Loucy (cell line): Measurements from ENCODE around the gene RPS6KA2.

Experiments
- H2AFZ ChIP-seq: fragments of 200-600 bp; sonication (generic); 2 replicates; pipeline ENCODE4 v1.6.0; 2016; ENCODE audit warnings: antibody characterized with exemption, mild to moderate bottlenecking, low read length, moderate library complexity
- H3F3A ChIP-seq: fragments of 200-600 bp; 2 replicates; pipeline ENCODE4 v1.6.0; 2016; ENCODE audit warnings: antibody characterized with exemption, low read depth, mild to moderate bottlenecking
- H3K27me3 ChIP-seq: fragments of 200-600 bp; sonication (generic); 2 replicates; pipeline ENCODE4 v1.6.1; 2014; ENCODE audit warnings: low read length, mild to moderate bottlenecking; ENCODE audit not compliant: insufficient read depth, poor library complexity, severe bottlenecking
- H3K36me3 ChIP-seq: fragments of 200-600 bp; sonication (generic); 2 replicates; pipeline ENCODE4 v1.6.1; 2016; ENCODE audit warnings: low read length; ENCODE audit not compliant: insufficient read depth
- H3K4me1 ChIP-seq: fragments of 200-600 bp; sonication (generic); 2 replicates; pipeline ENCODE4 v1.5.1; 2014; ENCODE audit warnings: low read length, mild to moderate bottlenecking; ENCODE audit not compliant: insufficient read depth, poor library complexity, severe bottlenecking
- H3K4me2 ChIP-seq: fragments of 200-600 bp; sonication (generic); 2 replicates; pipeline ENCODE4 v1.6.0; 2014; ENCODE audit warnings: antibody characterized with exemption, low read length, low read depth, mild to moderate bottlenecking; ENCODE audit not compliant: poor library complexity, severe bottlenecking
- H3K4me3 ChIP-seq: fragments of 200-600 bp; sonication (generic); 2 replicates; pipeline ENCODE4 v1.5.1; 2014; ENCODE audit warnings: low read length, mild to moderate bottlenecking, mixed read lengths; ENCODE audit not compliant: poor library complexity, severe bottlenecking
- H3K79me2 ChIP-seq: fragments of 200-600 bp; sonication (generic); 2 replicates; pipeline ENCODE4 v1.6.1; 2014; ENCODE audit warnings: low read length; ENCODE audit not compliant: insufficient read depth
- H3K9ac ChIP-seq: fragments of 200-600 bp; sonication (generic); 2 replicates; pipeline ENCODE4 v1.6.0; 2014; ENCODE audit warnings: mild to moderate bottlenecking, low read depth, low read length, moderate library complexity; ENCODE audit not compliant: poor library complexity, severe bottlenecking
- H3K9me2 ChIP-seq: fragments of 200-600 bp; sonication (generic); replicated peaks from 2 replicates; pipeline ENCODE4 v1.6.1; 2016; ENCODE audit warnings: low read depth, low read length, mixed read lengths
- H3K9me3 ChIP-seq: fragments of 200-600 bp; sonication (generic); 2 replicates; pipeline ENCODE4 v1.6.1; 2014; ENCODE audit warnings: mild to moderate bottlenecking, antibody characterized with exemption, low read length, low read depth; ENCODE audit not compliant: insufficient read depth
- H4K20me1 ChIP-seq: fragments of 200-600 bp; sonication (generic); 2 replicates; pipeline ENCODE4 v1.6.0; 2014; ENCODE audit warnings: antibody characterized with exemption, low read length, mild to moderate bottlenecking; ENCODE audit not compliant: insufficient read depth, poor library complexity, severe bottlenecking
- EZH2phosphoT487 ChIP-seq: fragments of 200-600 bp; IDR thresholded peaks from 2 replicates; pipeline ENCODE4 v1.6.1; 2018; ENCODE audit warnings: antibody characterized with exemption, mild to moderate bottlenecking, moderate library complexity, borderline replicate concordance
- TF ChIP-seq, protein P1 (sequence below): fragments of 200-600 bp; sonication (generic); conservative IDR thresholded peaks from 2 replicates; pipeline ENCODE4 v1.5.1; 2014; ENCODE audit warnings: mild to moderate bottlenecking, antibody characterized with exemption, low read length

RPS6KA2 gene

DNA sequence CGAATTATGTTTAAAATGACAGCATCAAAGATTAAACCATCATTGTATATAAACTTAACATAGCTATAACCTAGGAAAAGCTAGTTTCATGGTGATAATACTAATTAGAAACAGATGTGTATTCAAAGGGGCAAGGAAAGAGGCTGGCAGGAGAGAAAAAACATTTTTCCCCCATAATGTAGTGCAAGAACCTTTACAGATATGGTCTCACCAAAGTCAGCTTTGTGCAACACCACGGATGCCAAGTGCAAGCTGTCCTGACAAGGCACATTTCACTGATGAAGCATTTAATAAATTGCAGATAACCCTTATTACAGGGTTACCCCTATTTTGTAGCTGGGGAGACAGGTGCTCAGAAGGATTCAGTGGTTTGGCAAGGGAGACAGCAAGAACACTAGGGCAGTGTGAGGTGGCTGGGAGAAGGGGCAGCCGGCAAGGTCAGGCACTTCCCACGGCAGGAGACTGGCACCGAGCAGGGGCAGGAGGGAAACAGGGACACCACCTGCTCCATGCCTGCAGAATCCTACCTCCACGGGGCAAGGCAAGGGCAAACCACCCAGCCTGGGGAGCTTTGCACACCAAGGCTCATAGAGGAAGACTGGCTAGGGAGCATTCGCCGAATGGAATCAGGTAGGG lies 6.5 kb downstream of the RPS6KA2 start:
- no peak overlapping the region for H2AFZ ChIP-seq
- H3K4me1 ChIP-seq = peaks cover 3% of the 10 kb centered on the region

DNA sequence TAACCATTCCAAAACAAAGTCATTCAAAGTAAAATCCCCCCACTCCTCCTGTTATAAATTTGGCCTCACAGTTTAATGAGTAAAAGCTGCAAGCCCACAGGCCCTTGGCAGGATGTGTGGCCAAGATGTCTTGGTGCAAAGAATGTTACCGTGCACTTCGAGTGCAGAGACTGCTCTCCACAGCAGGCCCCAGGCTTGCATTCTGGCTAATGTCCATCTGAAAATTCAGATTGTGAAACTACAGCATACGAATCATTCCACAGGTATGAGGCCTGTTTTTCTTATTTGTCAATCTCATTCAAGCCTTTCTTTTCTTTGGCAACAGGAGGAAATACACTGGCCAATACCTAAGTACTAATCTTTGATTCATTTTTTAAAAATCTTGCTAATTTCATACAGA lies 7.1 kb downstream of the RPS6KA2 start:
- no peak for TF ChIP-seq EZH2phosphoT487
- Histone ChIP-seq H3K79me2 (no peaks in the 10 kb centered on the region), H3K4me1 (peaks cover 3% of the 10 kb centered on the region), H3F3A (0 out of 2 replicates have a peak, but pooled peaks cover 2% of the 10 kb centered on the region), H3K36me3 (no peaks in the 10 kb centered on the region), H2AFZ (no peak overlapping the region), H4K20me1 (no peaks in the 10 kb centered on the region), H3K9ac (no peak overlapping the region), H3K4me3 (no peak overlapping the region), H3K9me2 (no peaks in the 10 kb centered on the region), H3K27me3 (no peaks in the 10 kb centered on the region), H3K4me2 (no peak overlapping the region), H3K9me3 (no peaks in the 10 kb centered on the region)

More for the DNA sequence above, 6.5 kb downstream of the RPS6KA2 start:
- Histone ChIP-seq H3F3A (peaks cover 2% of the 10 kb centered on the region; the same call in 1 of the 2 replicates), H3K36me3 (no peaks in the 10 kb centered on the region), H3K9me3 (no peaks in the 10 kb centered on the region), H4K20me1 (no peaks in the 10 kb centered on the region), H3K27me3 (no peaks in the 10 kb centered on the region), H3K4me2 (no peak overlapping the region), H3K4me3 (no peak overlapping the region), H3K79me2 (no peaks in the 10 kb centered on the region), H3K9me2 (no peaks in the 10 kb centered on the region), H3K9ac (no peak overlapping the region)
- no peak for TF ChIP-seq EZH2phosphoT487
- TF ChIP-seq, protein P1, sequence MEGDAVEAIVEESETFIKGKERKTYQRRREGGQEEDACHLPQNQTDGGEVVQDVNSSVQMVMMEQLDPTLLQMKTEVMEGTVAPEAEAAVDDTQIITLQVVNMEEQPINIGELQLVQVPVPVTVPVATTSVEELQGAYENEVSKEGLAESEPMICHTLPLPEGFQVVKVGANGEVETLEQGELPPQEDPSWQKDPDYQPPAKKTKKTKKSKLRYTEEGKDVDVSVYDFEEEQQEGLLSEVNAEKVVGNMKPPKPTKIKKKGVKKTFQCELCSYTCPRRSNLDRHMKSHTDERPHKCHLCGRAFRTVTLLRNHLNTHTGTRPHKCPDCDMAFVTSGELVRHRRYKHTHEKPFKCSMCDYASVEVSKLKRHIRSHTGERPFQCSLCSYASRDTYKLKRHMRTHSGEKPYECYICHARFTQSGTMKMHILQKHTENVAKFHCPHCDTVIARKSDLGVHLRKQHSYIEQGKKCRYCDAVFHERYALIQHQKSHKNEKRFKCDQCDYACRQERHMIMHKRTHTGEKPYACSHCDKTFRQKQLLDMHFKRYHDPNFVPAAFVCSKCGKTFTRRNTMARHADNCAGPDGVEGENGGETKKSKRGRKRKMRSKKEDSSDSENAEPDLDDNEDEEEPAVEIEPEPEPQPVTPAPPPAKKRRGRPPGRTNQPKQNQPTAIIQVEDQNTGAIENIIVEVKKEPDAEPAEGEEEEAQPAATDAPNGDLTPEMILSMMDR = no peak

DNA sequence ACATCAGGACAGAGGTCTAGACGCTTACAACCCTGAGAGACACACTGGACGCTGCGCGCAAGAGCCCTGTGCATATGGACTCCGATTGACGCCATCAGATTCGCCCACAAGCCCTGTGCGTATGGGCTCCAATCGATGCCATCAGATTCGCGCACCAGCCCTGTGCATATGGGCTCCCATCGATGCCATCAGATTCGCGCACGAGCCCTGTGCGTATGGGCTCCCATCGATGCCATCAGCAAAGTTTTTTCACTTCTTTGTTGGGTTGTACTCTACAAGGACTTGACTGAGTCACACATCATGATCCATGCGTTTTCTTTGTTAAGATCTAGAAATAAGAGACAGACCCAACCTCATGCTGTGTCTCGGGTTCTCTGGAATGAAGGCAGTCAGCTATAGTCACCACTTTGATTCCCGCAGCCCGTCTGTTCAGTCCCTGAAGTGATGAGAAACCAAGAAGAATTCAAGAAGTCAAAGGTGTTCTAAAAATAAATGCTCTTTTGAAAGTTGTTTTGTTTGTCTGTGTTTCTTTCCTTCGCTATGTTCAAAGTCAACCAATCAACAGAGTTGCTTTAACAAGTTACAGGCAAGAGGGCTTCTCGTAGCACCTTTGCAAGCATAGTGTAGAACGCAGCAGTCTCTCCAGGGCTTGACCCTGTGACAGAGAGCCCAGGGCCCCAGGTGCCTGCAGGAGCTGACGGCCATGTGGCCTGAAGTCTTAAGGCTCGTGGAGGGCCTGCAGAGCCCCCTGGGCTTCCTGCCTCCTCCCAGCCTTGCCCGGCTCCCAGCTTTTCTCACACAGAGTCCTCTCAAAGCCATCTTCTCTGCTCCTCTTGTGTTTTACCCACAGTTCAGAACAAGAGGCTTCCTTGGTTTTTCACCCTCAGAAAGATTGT lies 7.9 kb downstream of the RPS6KA2 start:
- no peak overlapping the region for H2AFZ ChIP-seq
- H3F3A ChIP-seq = no peaks in the 10 kb centered on the region
- H3K36me3 ChIP-seq = no peaks in the 10 kb centered on the region
- H3K79me2 ChIP-seq = no peaks in the 10 kb centered on the region
- no peak overlapping the region for H3K4me3 ChIP-seq
- H3K27me3 ChIP-seq = no peaks in the 10 kb centered on the region
- no peaks in the 10 kb centered on the region for H3K9me2 ChIP-seq
- H3K9me3 ChIP-seq = no peaks in the 10 kb centered on the region
- peaks cover 3% of the 10 kb centered on the region for H3K4me1 ChIP-seq
- H4K20me1 ChIP-seq = no peaks in the 10 kb centered on the region
- no peak overlapping the region for H3K9ac ChIP-seq
- H3K4me2 ChIP-seq = no peak overlapping the region
- TF ChIP-seq EZH2phosphoT487 = no peak
- TF ChIP-seq, protein P1 = no peak
